Loucy (cell line): ENCODE results near the gene CREG2.

Source experiments
- CTCF ChIP-seq: fragments of 200-600 bp; sonication (generic); conservative IDR thresholded peaks from 2 replicates; pipeline ENCODE4 v1.5.1; 2014; ENCODE audit warnings: mild to moderate bottlenecking, antibody characterized with exemption, low read length
- EZH2phosphoT487 ChIP-seq: fragments of 200-600 bp; IDR thresholded peaks from 2 replicates; pipeline ENCODE4 v1.6.1; 2018; ENCODE audit warnings: antibody characterized with exemption, mild to moderate bottlenecking, moderate library complexity, borderline replicate concordance

- no peak for TF ChIP-seq CTCF
- TF ChIP-seq EZH2phosphoT487: no peak
Measured at GRCh38 chr2:101400048-101400447, 12.7 kb upstream of the CREG2 start.
